Stomach (tissue), 4 donors: Measurements from ENCODE around the gene KIAA1671.

ENCODE experiments used
- CTCF ChIP-seq, 7 experiments: fragments of 450-650 bp in 4 of 7; fragments of 200-600 bp in 3 of 7; sonication (generic) in 3 of 7; IDR thresholded peaks; one replicate each; pipeline ENCODE4 v1.5.1; 2016 to 2019; ENCODE audit warnings: antibody characterized with exemption in 7 of 7, control low read depth in 2 of 7, mild to moderate bottlenecking in 1 of 7
- EP300 ChIP-seq: sonication (generic); formaldehyde crosslinking; IDR thresholded peaks from one replicate; pipeline ENCODE4 v1.6.1; 2017; ENCODE audit warnings: antibody characterized with exemption
- POLR2A ChIP-seq, 4 donors: fragments of 450-650 bp; IDR thresholded peaks; one replicate each; pipeline ENCODE4 v1.6.1; 2016; ENCODE audit warnings: antibody characterized with exemption in 4 of 4, control low read depth in 2 of 4, mild to moderate bottlenecking in 1 of 4, moderate library complexity in 1 of 4
- POLR2AphosphoS5 ChIP-seq, 3 donors: sonication (generic); formaldehyde crosslinking; IDR thresholded peaks; one replicate each; pipeline ENCODE4 v1.6.1; 2016; ENCODE audit warnings: antibody characterized with exemption in 3 of 3

- TF ChIP-seq CTCF (IDR thresholded peaks at IDR 0.05): no peak
- TF ChIP-seq POLR2A (IDR thresholded peaks at IDR 0.05): no peak
- TF ChIP-seq EP300: no peak
- TF ChIP-seq POLR2AphosphoS5 (IDR thresholded peaks at IDR 0.05): no peak
Measured at GRCh38 chr22:25084405-25085107, 132.0 kb downstream of the KIAA1671 start.
